GM12878 (cell line): ENCODE measurements around the gene TM4SF18. TPM values are rescaled to one million over a fixed set of nuclear protein-coding genes. Genes with fewer than 3 reads are reported as not detected.

Source experiments
- ATAC-seq: fragments of 200-7000 bp; cut with Tn5 transposase; 3 replicates; pipeline ENCODE4 v1.9.1; 2020; ENCODE audit warnings: mild to moderate bottlenecking, moderate library complexity
- BruUV-seq: library from RNA; stranded (reverse); fragments of 400-500 nt; replicated peaks from 2 replicates; lab custom pipeline; 2021; lab: Mats Ljungman, UMichigan
- CTCF ChIA-PET: fragments of 300-600 bp; sonication (Branson Sonifier 250); formaldehyde crosslinking; extraction: SDS; loops from one replicate; lab custom pipeline; 2021; ENCODE audit warnings: inconsistent platforms; lab: Yijun Ruan, JAX
- POLR2A ChIA-PET: fragments of 350-600 bp; formaldehyde crosslinking; extraction: SDS; loops from one replicate; lab custom pipeline; 2021; ENCODE audit warnings: inconsistent platforms; lab: Charles Lee
- RAD21 ChIA-PET: fragments of 300-600 bp; sonication (Branson Sonifier 250); formaldehyde crosslinking; loops from one replicate; lab custom pipeline; 2023; ENCODE audit warnings: antibody characterized with exemption; ENCODE audit not compliant: unreplicated experiment; lab: Charles Lee
- SMC1A ChIA-PET: fragments of 300-600 bp; sonication (Branson Sonifier 250); formaldehyde crosslinking; loops from one replicate; lab custom pipeline; 2023; ENCODE audit not compliant: unreplicated experiment, uncharacterized antibody; lab: Charles Lee
- DNase-seq: peaks from one replicate; pipeline ENCODE4 v3.0.0-alpha.2; 2011; ENCODE audit warnings: low read depth, low spot score
- FAIRE-seq: peaks from 3 replicates; lab custom pipeline; 2011; peaks lifted over from hg19 to GRCh38; lab: Jason Lieb, UNC
- H2AFZ ChIP-seq: 2 replicates; pipeline ENCODE4 v1.6.0; 2011; ENCODE audit warnings: low read depth, low read length, control low read depth; ENCODE audit not compliant: control insufficient read depth
- H3K27ac ChIP-seq: 2 replicates; pipeline ENCODE4 v1.5.1; 2011; ENCODE audit warnings: control low read depth; ENCODE audit not compliant: control insufficient read depth, insufficient read depth
- H3K27me3 ChIP-seq, 2 experiments: replicated peaks in 1 of 2; 2 replicates each; pipeline versions ENCODE4 v1.6.0 to v1.6.1; 2011; ENCODE audit warnings: low read length in 1 of 2; ENCODE audit not compliant: control insufficient read depth in 2 of 2, insufficient read depth in 2 of 2
- H3K36me3 ChIP-seq, 2 experiments: 2 replicates each; pipeline ENCODE4 v1.5.1; 2011; ENCODE audit warnings: low read length in 1 of 2; ENCODE audit not compliant: control insufficient read depth in 2 of 2, insufficient read depth in 2 of 2
- H3K4me1 ChIP-seq: 2 replicates; pipeline ENCODE4 v1.6.1; 2011; ENCODE audit warnings: mild to moderate bottlenecking, low read length, moderate library complexity, mixed read lengths; ENCODE audit not compliant: control insufficient read depth, insufficient read depth
- H3K4me2 ChIP-seq: 2 replicates; pipeline ENCODE4 v1.6.0; 2011; ENCODE audit warnings: control low read depth; ENCODE audit not compliant: control insufficient read depth, insufficient read depth
- H3K4me3 ChIP-seq: fragments of 200-600 bp; sonication (generic); 2 replicates; pipeline ENCODE4 v1.5.1; 2016
- H3K79me2 ChIP-seq: 2 replicates; pipeline ENCODE4 v1.6.0; 2011; ENCODE audit warnings: low read length; ENCODE audit not compliant: control insufficient read depth, insufficient read depth
- H3K9ac ChIP-seq: 2 replicates; pipeline ENCODE4 v1.8.0; 2011; ENCODE audit warnings: low read length, control low read depth, mixed read lengths; ENCODE audit not compliant: control insufficient read depth, insufficient read depth
- H3K9me3 ChIP-seq: replicated peaks from 3 replicates; pipeline ENCODE4 v1.5.1; 2011; ENCODE audit warnings: mild to moderate bottlenecking, low read length; ENCODE audit not compliant: control insufficient read depth, insufficient read depth
- H4K20me1 ChIP-seq: 2 replicates; pipeline ENCODE4 v1.6.0; 2011; ENCODE audit not compliant: control insufficient read depth, insufficient read depth
- ESRRA ChIP-seq: IDR thresholded peaks from 2 replicates; pipeline ENCODE4 v1.6.1; 2012; ENCODE audit warnings: mild to moderate bottlenecking, low read length, improper control_type of control experiment
- HDAC2 ChIP-seq: fragments of 200-600 bp; sonication (generic); IDR thresholded peaks from 2 replicates; pipeline ENCODE4 v1.6.1; 2017
- KLF5 ChIP-seq: fragments of 450-650 bp; IDR thresholded peaks from 2 replicates; pipeline ENCODE4 v1.6.1; 2014; ENCODE audit warnings: mild to moderate bottlenecking; ENCODE audit not compliant: partially characterized antibody
- RAD51 ChIP-seq: fragments of 450-650 bp; IDR thresholded peaks from 2 replicates; pipeline ENCODE4 v1.6.1; 2016; ENCODE audit warnings: moderate library complexity, mild to moderate bottlenecking, inconsistent platforms
- RFX5 ChIP-seq: IDR thresholded peaks from 2 replicates; pipeline ENCODE4 v1.6.1; 2011; ENCODE audit warnings: low read depth, low read length, improper control_type of control experiment
- SUZ12 ChIP-seq: fragments of 200-600 bp; sonication (generic); IDR thresholded peaks from one replicate; pipeline ENCODE4 v1.6.1; 2018; ENCODE audit warnings: antibody characterized with exemption, mild to moderate bottlenecking; ENCODE audit not compliant: unreplicated experiment
- TAF1 ChIP-seq: IDR thresholded peaks from 2 replicates; pipeline ENCODE4 v1.6.1; 2011; ENCODE audit warnings: mild to moderate bottlenecking, low read depth, low read length, borderline replicate concordance
- ZNF24 ChIP-seq: fragments of 450-650 bp; IDR thresholded peaks from 2 replicates; pipeline ENCODE4 v1.6.1; 2017; ENCODE audit warnings: antibody characterized with exemption, mild to moderate bottlenecking
- WGBS: methylation state at CpG from one replicate; pipeline ENCODE4 v1.1.6; 2016; ENCODE audit warnings: low lambda C conversion rate; ENCODE audit not compliant: insufficient replicate concordance, insufficient coverage; ENCODE audit errors: missing lambda C conversion rate; 5-methylcytosine and 5-hydroxymethylcytosine counted together
- in situ Hi-C: fragments of 300-500 bp; cut with MboI; formaldehyde crosslinking; loops from 9 replicates; pipeline ENCODE4 v1.14.3; 2018; ENCODE audit warnings: mixed read lengths
- intact Hi-C: fragments of 100-400 bp; cut with micrococcal nuclease; formaldehyde crosslinking; loops from one replicate; pipeline ENCODE4 v1.14.2; 2022; ENCODE audit not compliant: unreplicated experiment
- polyA plus RNA-seq, 11 experiments: library from polyadenylated mRNA; depleted of rRNA in 4 of 11; unstranded in 6 of 11; stranded (reverse) in 5 of 11; fragments of >200 nt; fragmentation: Nextera tagmentation in 4 of 11; fragmentation: Illumina TruSeq in 1 of 11; extraction: Ambion mirVana in 4 of 11; extraction: Trizol in 1 of 11; gene quantifications; 1 replicate in 1 of 11; 2 replicates in 10 of 11; pipeline versions ENCODE4 v1.2.1 to v1.2.3, GENCODE V29; 2011 to 2016; ENCODE audit warnings: inconsistent platforms in 2 of 11, missing spikeins in 2 of 11, low read depth in 1 of 11
- total RNA-seq, 4 experiments: library from RNA; depleted of rRNA in 3 of 4; stranded (reverse); fragments of >200 nt in 3 of 4; fragmentation: Illumina TruSeq in 1 of 4; extraction: Trizol in 1 of 4; gene quantifications; 2 replicates each; pipeline versions ENCODE4 v1.2.1 to v1.2.3, GENCODE V29; 2013 to 2021

TM4SF18 gene
- total and polyA plus RNA-seq, 10 of the 15 experiments (the other 5 are each of a cell fraction or from before 2014, with no cell fraction given) = 0.01 TPM; not detected in 9

- no peak for ATAC-seq
- Histone ChIP-seq H3K79me2 (no peaks in the 10 kb centered on the region), H3K9me3 (no peaks in the 10 kb centered on the region), H3K4me2 (no peak overlapping the region), H3K4me1 (no peaks in the 10 kb centered on the region)
- POLR2A ChIA-PET = no interaction called here
- no peak for DNase-seq
- WGBS = 44% methylated on average over 2 of the region's 2 CpGs
- TF ChIP-seq KLF5 = no peak
- TF ChIP-seq, all 136 proteins: peak for 0
- no peaks in the 10 kb centered on the region for H4K20me1 ChIP-seq
- H3K27me3 ChIP-seq = no peaks in the 10 kb centered on the region
- no peak overlapping the region for H3K9ac ChIP-seq
- no TSS peak for BruUV-seq
- ChIA-PET SMC1A (interaction anchor here (0.6 kb wide), 1 partner anchor 56 kb away, joined by 3 read pairs; no protein-coding TSS in a partner anchor), RAD21 (no interaction called here), CTCF (no interaction called here)
- no peak for FAIRE-seq
- H2AFZ ChIP-seq = no peak overlapping the region
- in situ Hi-C loops (no loop called here), intact Hi-C loops (no loop called here)
- no peak overlapping the region for H3K27ac ChIP-seq
- no peaks in the 10 kb centered on the region for H3K36me3 ChIP-seq
- no peak overlapping the region for H3K4me3 ChIP-seq
These were observed 17.0 kb downstream of the TM4SF18 start for GRCh38 chr3:149316437-149316836.

GRCh38 chr3:149315694-149316093 lies 17.7 kb downstream of the TM4SF18 start:
- intact Hi-C loops = no loop called here
- WGBS = 13% methylated on average over 3 of the region's 3 CpGs

More at GRCh38 chr3:149315694-149316093, 17.7 kb downstream of the TM4SF18 start:
- FAIRE-seq = no peak
- H4K20me1 ChIP-seq = no peaks in the 10 kb centered on the region
- no peaks in the 10 kb centered on the region for H3K9me3 ChIP-seq
- no peak for DNase-seq
- TF ChIP-seq ESRRA = no peak
- TF ChIP-seq HDAC2 = no peak
- TF ChIP-seq RAD51 = no peak
- TF ChIP-seq RFX5 = no peak
- TF ChIP-seq SUZ12 = no peak
- TF ChIP-seq ZNF24 = no peak
- no peak for TF ChIP-seq TAF1
- H3K4me3 ChIP-seq = no peak overlapping the region
- no peaks in the 10 kb centered on the region for H3K79me2 ChIP-seq
- H3K36me3 ChIP-seq = no peaks in the 10 kb centered on the region
- H3K4me1 ChIP-seq = no peaks in the 10 kb centered on the region
- H3K9ac ChIP-seq = no peak overlapping the region
- no peak for ATAC-seq
- H3K27me3 ChIP-seq = no peaks in the 10 kb centered on the region
- in situ Hi-C loops = no loop called here
- H3K27ac ChIP-seq = no peak overlapping the region
- CTCF ChIA-PET = no interaction called here
- H2AFZ ChIP-seq = no peak overlapping the region
- BruUV-seq = no TSS peak
- RAD21 ChIA-PET = no interaction called here
- SMC1A ChIA-PET = no interaction called here
- H3K4me2 ChIP-seq = no peak overlapping the region
- POLR2A ChIA-PET = no interaction called here
